ENCODE data around the gene CALU.

DNA sequence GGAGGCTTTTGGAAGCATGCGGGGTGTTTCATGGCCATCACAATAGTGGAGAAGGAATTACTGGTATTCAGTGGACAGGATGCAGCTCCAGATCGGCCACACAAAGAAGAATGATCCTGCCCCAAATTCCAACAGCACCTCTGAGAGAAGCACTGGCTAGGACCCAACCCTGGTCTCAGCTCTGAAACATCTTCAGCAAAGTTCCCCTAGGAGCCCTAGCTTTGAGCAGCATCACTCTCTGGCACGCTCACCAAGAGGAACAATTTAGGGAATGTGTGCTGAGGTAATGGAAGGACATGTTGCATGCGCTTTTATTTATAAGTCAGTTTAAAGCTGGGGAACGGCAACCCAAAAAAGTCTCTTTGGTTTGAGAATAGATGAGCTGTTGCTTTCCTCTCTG, 42.0 kb downstream of the CALU start:
- TF ChIP-seq TARDBP (IDR thresholded peaks at IDR 0.05): no peak
- TF ChIP-seq SP1 (IDR thresholded peaks at IDR 0.05): no peak
- no peak for TF ChIP-seq ARNT (IDR thresholded peaks at IDR 0.05)
- no peak for TF ChIP-seq FOXM1 (IDR thresholded peaks at IDR 0.05; ENCODE audit: borderline replicate concordance)
- no peak for TF ChIP-seq SUZ12 (IDR thresholded peaks at IDR 0.05)
- no peak for TF ChIP-seq FOXK2 (IDR thresholded peaks at IDR 0.05)
- TF ChIP-seq FOXA1 (IDR thresholded peaks at IDR 0.05): no peak
- no peak for TF ChIP-seq BHLHE40 (IDR thresholded peaks at IDR 0.05; ENCODE audit: borderline replicate concordance)
- no peak for TF ChIP-seq ELF4 (IDR thresholded peaks at IDR 0.05)
- TF ChIP-seq CTBP1 (IDR thresholded peaks at IDR 0.05; ENCODE audit: borderline replicate concordance): no peak
